GM06990 (cell line): ENCODE measurements around the gene UBASH3A.

Experiments used
- DNase-seq: peaks from one replicate; pipeline ENCODE4 v3.0.0-alpha.2; 2011; ENCODE audit not compliant: insufficient read length; ENCODE audit errors: extremely low read depth
- H3K27me3 ChIP-seq: replicated peaks from 2 replicates; pipeline ENCODE4 v1.6.0; 2011; ENCODE audit warnings: low read length; ENCODE audit not compliant: control insufficient read depth, insufficient read depth
- H3K36me3 ChIP-seq: 2 replicates; pipeline ENCODE4 v1.5.1; 2011; ENCODE audit warnings: low read length; ENCODE audit not compliant: control insufficient read depth, insufficient read depth
- H3K4me3 ChIP-seq: replicated peaks from 2 replicates; pipeline ENCODE4 v1.5.1; 2011; ENCODE audit warnings: low read depth, mild to moderate bottlenecking, control low read depth, low read length
- CTCF ChIP-seq: IDR thresholded peaks from 2 replicates; pipeline ENCODE4 v1.5.1; 2011; ENCODE audit warnings: low read length, control low read depth, mild to moderate bottlenecking, inconsistent platforms; ENCODE audit not compliant: insufficient read depth, poor library complexity, severe bottlenecking

Gene UBASH3A

GRCh38 chr21:42445311-42445710 is 41.6 kb downstream of the UBASH3A start:
- Histone ChIP-seq H3K36me3 (no peaks in the 10 kb centered on the region), H3K27me3 (no peaks in the 10 kb centered on the region), H3K4me3 (no peak overlapping the region)
- DNase-seq = no peak
- TF ChIP-seq CTCF = no peak

DNA sequence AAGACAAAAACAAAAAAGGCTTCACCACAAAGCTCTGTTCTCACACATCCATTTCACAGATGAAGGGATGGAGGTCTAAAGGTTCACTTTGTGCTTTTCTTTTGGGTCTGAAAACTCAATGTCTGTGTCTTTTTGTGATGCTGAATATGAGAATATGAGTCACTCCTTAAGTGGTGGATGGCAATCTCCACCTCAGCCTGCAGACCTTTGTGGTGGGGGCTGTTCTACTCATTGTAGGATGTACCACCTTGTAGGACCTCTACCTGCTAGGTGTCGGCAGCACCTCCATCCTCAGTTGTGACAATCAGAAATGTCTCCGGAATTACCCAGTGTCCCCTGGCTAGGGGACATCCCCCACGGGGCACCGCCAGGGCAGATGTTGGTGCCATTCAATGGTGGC is 42.8 kb downstream of the UBASH3A start:
- DNase-seq = no peak
- Histone ChIP-seq H3K36me3 (no peaks in the 10 kb centered on the region), H3K27me3 (no peaks in the 10 kb centered on the region), H3K4me3 (no peak overlapping the region)
- no peak for TF ChIP-seq CTCF

DNA sequence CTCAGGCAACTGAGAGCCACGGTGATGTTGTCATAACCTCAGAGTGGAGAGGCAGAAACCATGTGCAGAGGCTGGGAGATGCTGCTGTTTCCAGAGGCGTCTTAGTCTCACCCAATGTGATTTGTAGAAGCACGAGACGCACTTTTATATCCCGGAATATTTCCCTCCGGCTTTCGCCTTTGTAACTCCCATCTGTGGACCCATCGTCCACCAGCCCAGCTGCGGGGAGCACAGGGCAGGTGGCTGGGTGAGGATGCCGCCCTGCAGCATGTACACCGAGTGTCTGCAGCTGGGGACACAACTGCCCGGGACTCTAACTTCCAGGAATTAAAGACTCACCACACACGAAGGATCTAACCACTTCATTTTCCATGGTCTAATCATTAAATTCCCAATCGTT is 43.5 kb downstream of the UBASH3A start:
- no peak for TF ChIP-seq CTCF
- Histone ChIP-seq H3K36me3 (no peaks in the 10 kb centered on the region), H3K27me3 (no peaks in the 10 kb centered on the region), H3K4me3 (no peak overlapping the region)
- DNase-seq = no peak

DNA sequence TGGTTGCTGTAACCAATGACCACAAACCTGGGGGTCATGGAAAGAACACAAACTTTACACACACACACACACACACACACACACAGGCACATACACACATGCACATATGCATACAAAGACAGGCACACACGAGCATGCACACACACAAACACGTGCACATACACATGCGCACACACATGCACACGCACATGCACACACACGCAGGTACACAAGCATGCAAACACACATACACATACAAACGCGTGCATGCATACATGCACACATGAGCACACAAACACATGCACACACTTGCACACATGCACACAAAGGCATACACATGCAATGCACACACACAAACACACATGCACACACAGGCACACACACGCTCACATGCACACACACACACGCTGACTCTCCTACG is 44.0 kb downstream of the UBASH3A start:
- no peak for DNase-seq
- Histone ChIP-seq H3K4me3 (no peak overlapping the region), H3K36me3 (no peaks in the 10 kb centered on the region), H3K27me3 (no peaks in the 10 kb centered on the region)
- no peak for TF ChIP-seq CTCF

- no peak for DNase-seq
- Histone ChIP-seq H3K27me3 (no peaks in the 10 kb centered on the region), H3K36me3 (no peaks in the 10 kb centered on the region), H3K4me3 (no peak overlapping the region)
- TF ChIP-seq CTCF = no peak
Observed at GRCh38 chr21:42448686-42449085, 45.0 kb downstream of the UBASH3A start.

DNA sequence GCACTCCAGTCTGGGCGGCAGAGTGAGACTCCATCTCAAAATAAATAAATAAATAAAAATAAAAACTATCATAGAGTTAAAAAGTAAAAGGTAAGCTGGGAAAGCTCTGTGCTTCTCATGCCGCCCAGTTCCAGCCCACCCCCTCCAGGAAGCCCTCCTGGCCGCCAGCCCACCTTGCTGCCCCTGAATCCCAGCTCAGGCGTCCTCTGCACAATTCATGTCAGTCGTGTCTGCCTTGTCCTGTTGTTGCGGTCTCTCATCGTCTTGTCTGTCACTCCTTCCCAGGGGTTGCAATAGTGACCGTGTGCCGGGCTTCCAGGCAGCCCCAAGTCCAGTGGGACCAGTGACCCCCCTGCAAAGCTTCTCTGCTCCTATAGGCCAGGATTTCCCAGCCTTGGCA is 48.2 kb downstream of the UBASH3A start:
- no peak overlapping the region for H3K4me3 ChIP-seq
- H3K27me3 ChIP-seq = no peaks in the 10 kb centered on the region
- DNase-seq = no peak
- no peaks in the 10 kb centered on the region for H3K36me3 ChIP-seq
- no peak for TF ChIP-seq CTCF
